Endodermal cell (in vitro differentiated cells): ENCODE data around the gene UTP20. TPM values are rescaled to one million over a fixed set of nuclear protein-coding genes. Genes with fewer than 3 reads are reported as not detected.

Source experiments
- DNase-seq: peaks from one replicate; pipeline ENCODE4 v3.0.0-alpha.2; 2017
- H3K27ac ChIP-seq: 2 replicates; pipeline ENCODE4 v1.5.1; 2013; ENCODE audit warnings: mild to moderate bottlenecking, low read depth, low read length, moderate library complexity
- H3K27me3 ChIP-seq: 2 replicates; pipeline ENCODE4 v1.6.1; 2013; ENCODE audit warnings: mild to moderate bottlenecking, low read length, moderate library complexity; ENCODE audit not compliant: insufficient read depth, control insufficient read depth, poor library complexity, severe bottlenecking
- H3K36me3 ChIP-seq: 2 replicates; pipeline ENCODE4 v1.7.0; 2013; ENCODE audit warnings: mild to moderate bottlenecking, low read length, moderate library complexity; ENCODE audit not compliant: control insufficient read depth, insufficient read depth
- H3K4me1 ChIP-seq: one replicate; pipeline ENCODE4 v1.7.0; 2013; ENCODE audit warnings: low read length; ENCODE audit not compliant: control insufficient read depth, insufficient read depth
- H3K4me3 ChIP-seq: 2 replicates; pipeline ENCODE4 v1.5.1; 2013; ENCODE audit warnings: mild to moderate bottlenecking, low read length, moderate library complexity
- H3K9ac ChIP-seq: 2 replicates; pipeline ENCODE4 v1.6.1; 2013; ENCODE audit warnings: mild to moderate bottlenecking, low read length, moderate library complexity; ENCODE audit not compliant: poor library complexity, severe bottlenecking; ENCODE audit errors: extremely low read depth
- H3K9me3 ChIP-seq: 2 replicates; pipeline ENCODE4 v1.6.1; 2013; ENCODE audit warnings: mild to moderate bottlenecking, low read length, moderate library complexity; ENCODE audit not compliant: control insufficient read depth
- H3K27ac Mint-ChIP-seq: 2 replicates; pipeline ENCODE4 v1.8.0; 2020; ENCODE audit warnings: mixed read lengths
- H3K27me3 Mint-ChIP-seq: 2 replicates; pipeline ENCODE4 v1.8.0; 2021; ENCODE audit warnings: mild to moderate bottlenecking, mixed read lengths; ENCODE audit not compliant: insufficient read depth
- H3K36me3 Mint-ChIP-seq: 2 replicates; pipeline ENCODE4 v1.8.0; 2020; ENCODE audit warnings: low read depth, mixed read lengths
- H3K4me1 Mint-ChIP-seq: 2 replicates; pipeline ENCODE4 v1.8.0; 2020; ENCODE audit warnings: mixed read lengths
- H3K4me3 Mint-ChIP-seq: 2 replicates; pipeline ENCODE4 v1.8.0; 2020; ENCODE audit warnings: mild to moderate bottlenecking, moderate library complexity, mixed read lengths
- H3K9me3 Mint-ChIP-seq: 2 replicates; pipeline ENCODE4 v1.8.0; 2020; ENCODE audit warnings: mild to moderate bottlenecking, mixed read lengths
- WGBS, 2 experiments: methylation state at CpG; one replicate each; pipeline versions ENCODE4 v1.1.5 to v1.1.7; 2013; ENCODE audit warnings: missing lambda C conversion rate in 2 of 2, mixed read lengths in 1 of 2; ENCODE audit not compliant: insufficient coverage in 1 of 2, insufficient read length in 1 of 2; 5-methylcytosine and 5-hydroxymethylcytosine counted together
- total RNA-seq, 2 donors: library from RNA; stranded (reverse); fragmentation: NEBNext Ultra II Directional in 1 of 2; extraction: Animal tissue kit (Norgen Biotek cat#: 25700) in 1 of 2; gene quantifications; 2 replicates in 1 of 2; 3 replicates in 1 of 2; pipeline ENCODE4 v1.2.1, GENCODE V29; 2021
- TF ChIP-seq, protein P1 (sequence below): fragments of 200-600 bp; sonication (generic); conservative IDR thresholded peaks from 2 replicates; pipeline ENCODE4 v1.5.0; 2021; ENCODE audit warnings: antibody characterized with exemption, mild to moderate bottlenecking

The UTP20 gene
- total RNA-seq, 2 donors from 2014 or later, result 22.1 to 29.1 TPM

- H3K27ac ChIP-seq, result no peak overlapping the region
- 89% methylated on average over 3 of the region's 3 CpGs; no CpG with 5 or more reads in 1 of the 2 experiments for WGBS, 2 experiments
- no peaks in the 10 kb centered on the region for H3K36me3 Mint-ChIP-seq
- H3K4me3 ChIP-seq, result no peak overlapping the region
- H3K36me3 ChIP-seq, result peaks cover 7% of the 10 kb centered on the region
- H3K27me3 ChIP-seq, result no peaks in the 10 kb centered on the region
- no peak overlapping the region for H3K4me3 Mint-ChIP-seq
- TF ChIP-seq, protein P1, sequence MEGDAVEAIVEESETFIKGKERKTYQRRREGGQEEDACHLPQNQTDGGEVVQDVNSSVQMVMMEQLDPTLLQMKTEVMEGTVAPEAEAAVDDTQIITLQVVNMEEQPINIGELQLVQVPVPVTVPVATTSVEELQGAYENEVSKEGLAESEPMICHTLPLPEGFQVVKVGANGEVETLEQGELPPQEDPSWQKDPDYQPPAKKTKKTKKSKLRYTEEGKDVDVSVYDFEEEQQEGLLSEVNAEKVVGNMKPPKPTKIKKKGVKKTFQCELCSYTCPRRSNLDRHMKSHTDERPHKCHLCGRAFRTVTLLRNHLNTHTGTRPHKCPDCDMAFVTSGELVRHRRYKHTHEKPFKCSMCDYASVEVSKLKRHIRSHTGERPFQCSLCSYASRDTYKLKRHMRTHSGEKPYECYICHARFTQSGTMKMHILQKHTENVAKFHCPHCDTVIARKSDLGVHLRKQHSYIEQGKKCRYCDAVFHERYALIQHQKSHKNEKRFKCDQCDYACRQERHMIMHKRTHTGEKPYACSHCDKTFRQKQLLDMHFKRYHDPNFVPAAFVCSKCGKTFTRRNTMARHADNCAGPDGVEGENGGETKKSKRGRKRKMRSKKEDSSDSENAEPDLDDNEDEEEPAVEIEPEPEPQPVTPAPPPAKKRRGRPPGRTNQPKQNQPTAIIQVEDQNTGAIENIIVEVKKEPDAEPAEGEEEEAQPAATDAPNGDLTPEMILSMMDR, result no peak
- no peaks in the 10 kb centered on the region for H3K9me3 Mint-ChIP-seq
- no peaks in the 10 kb centered on the region for H3K9me3 ChIP-seq
- no peak overlapping the region for H3K9ac ChIP-seq
- peaks cover 3% of the 10 kb centered on the region for H3K27me3 Mint-ChIP-seq
- H3K4me1 ChIP-seq, result peaks cover under 1% of the 10 kb centered on the region
- DNase-seq, result no peak
- no peak overlapping the region for H3K27ac Mint-ChIP-seq
- H3K4me1 Mint-ChIP-seq, result peaks cover 5% of the 10 kb centered on the region
Observed at GRCh38 chr12:101277443-101277842, 2.5 kb upstream of the UTP20 start.

GRCh38 chr12:101287357-101287756, 7.5 kb downstream of the UTP20 start:
- Histone ChIP-seq H3K27me3 (no peaks in the 10 kb centered on the region), H3K4me1 (peaks cover 3% of the 10 kb centered on the region), H3K9ac (no peak overlapping the region), H3K36me3 (peaks cover 80% of the 10 kb centered on the region), H3K9me3 (no peaks in the 10 kb centered on the region), H3K4me3 (no peak overlapping the region), H3K27ac (no peak overlapping the region)
- no peak overlapping the region for H3K4me3 Mint-ChIP-seq
- peaks cover 44% of the 10 kb centered on the region for H3K36me3 Mint-ChIP-seq
- no peak overlapping the region for H3K27ac Mint-ChIP-seq
- TF ChIP-seq, protein P1, result no peak
- peaks cover 4% of the 10 kb centered on the region for H3K4me1 Mint-ChIP-seq
- 86 to 100% methylated on average over 3 of the region's 3 CpGs for WGBS, 2 experiments
- no peaks in the 10 kb centered on the region for H3K27me3 Mint-ChIP-seq
- no peak for DNase-seq
- H3K9me3 Mint-ChIP-seq, result no peaks in the 10 kb centered on the region

GRCh38 chr12:101297661-101298060, 17.8 kb downstream of the UTP20 start:
- Mint-ChIP-seq H3K9me3 (no peaks in the 10 kb centered on the region), H3K36me3 (peaks cover 61% of the 10 kb centered on the region), H3K27me3 (no peaks in the 10 kb centered on the region), H3K27ac (peak overlapping the region; percentile 76), H3K4me3 (no peak overlapping the region), H3K4me1 (peaks cover 14% of the 10 kb centered on the region)
- Histone ChIP-seq H3K9ac (no peak overlapping the region), H3K27ac (no peak overlapping the region), H3K9me3 (peaks cover 7% of the 10 kb centered on the region), H3K4me3 (no peak overlapping the region), H3K4me1 (peaks cover 4% of the 10 kb centered on the region), H3K27me3 (no peaks in the 10 kb centered on the region), H3K36me3 (peaks cover 60% of the 10 kb centered on the region)
- 87% methylated on average over 3 of the region's 4 CpGs; no CpG with 5 or more reads in 1 of the 2 experiments for WGBS, 2 experiments
- TF ChIP-seq, protein P1, result no peak
- no peak for DNase-seq
